ENCODE measurements around the gene MSI2. TPM values are rescaled to one million over a fixed set of nuclear protein-coding genes. Genes with fewer than 3 reads are reported as not detected.

The MSI2 gene
- total and polyA plus RNA-seq, 9 of the 15 experiments (the other 6 are each of a cell fraction or from before 2014, with no cell fraction given): 4.6 to 61.8 (median 42.4) TPM

GRCh38 chr17:57648720-57649119 is 392.4 kb downstream of the MSI2 start:
- ChIA-PET POLR2A (interaction anchor here (0.8 kb wide), 1 partner anchor 23 kb away, joined by 3 read pairs; no protein-coding TSS in a partner anchor), CTCF (ENCODE audit: low intra/inter-chr PET ratio) (no interaction called here)
- Histone ChIP-seq H3K9me3 (replicated peaks; ENCODE audit: control insufficient read depth, insufficient read depth, low read depth, low read length) (no peaks in the 10 kb centered on the region), H3K4me2 (ENCODE audit: insufficient read depth, low read length) (no peak overlapping the region), H4K20me1 (replicated peaks; ENCODE audit: control insufficient read depth, insufficient read depth, low read length) (no peaks in the 10 kb centered on the region; the same call in 1 of the 2 replicates), H3K27me3 (ENCODE audit: control insufficient read depth in 2 of 2, insufficient read depth in 2 of 2, low read length in 2 of 2) (no peaks in the 10 kb centered on the region), H2AFZ (ENCODE audit: low read depth, low read length) (no peak overlapping the region), H3K9ac (ENCODE audit: insufficient read depth in 1 of 2, low read depth in 2 of 2, low read length in 2 of 2) (no peak overlapping the region), H3K4me1 (replicated peaks in 1 of 2; ENCODE audit: control insufficient read depth in 2 of 2, insufficient read depth in 2 of 2, low read length in 2 of 2) (no peaks in the 10 kb centered on the region), H3K9me1 (ENCODE audit: control insufficient read depth, insufficient read depth, low read length) (no peaks in the 10 kb centered on the region), H3K36me3 (ENCODE audit: control insufficient read depth, insufficient read depth, low read length) (no peaks in the 10 kb centered on the region; the same call in 2 of the 3 replicates), H3K4me3 (no peak overlapping the region), H3K27ac (ENCODE audit: extremely low read depth, low read depth, low read length) (no peak overlapping the region), H3K79me2 (ENCODE audit: control insufficient read depth, insufficient read depth, low read length) (no peaks in the 10 kb centered on the region)
- no TSS peak for BruUV-seq (replicated peaks)
- no peak for DNase-seq (ENCODE audit: extremely low read depth in 1 of 4, low spot score in 3 of 4)
- in situ Hi-C loops (cut with MboI): no loop called here
- no peak for ATAC-seq
- no peak for FAIRE-seq
- WGBS (ENCODE audit: insufficient coverage, low coverage, missing lambda C conversion rate): 91% methylated on average over 4 of the region's 5 CpGs
- intact Hi-C loops (cut with micrococcal nuclease): no loop called here
- TF ChIP-seq WHSC1 (IDR thresholded peaks at IDR 0.05; ENCODE audit: low read length) (no peak), MED1 (CRISPR knock-in tag; IDR thresholded peaks at IDR 0.05; ENCODE audit: borderline replicate concordance) (no peak), ZHX1 (conservative IDR thresholded peaks at IDR 0.05; ENCODE audit: low read length) (no peak), CCNT2 (IDR thresholded peaks at IDR 0.05; ENCODE audit: borderline replicate concordance, extremely low read depth, insufficient read length, low read depth, low read length) (no peak), GTF2F1 (IDR thresholded peaks at IDR 0.05; ENCODE audit: low read depth, low read length) (no peak), JUN (IDR thresholded peaks at IDR 0.05; ENCODE audit: borderline replicate concordance, low read depth, low read length) (no peak), JUN (CRISPR knock-in tag; IDR thresholded peaks at IDR 0.05; ENCODE audit: borderline replicate concordance) (no peak), ZFX (CRISPR knock-in tag; IDR thresholded peaks at IDR 0.05) (no peak), NFYB (IDR thresholded peaks at IDR 0.05; ENCODE audit: extremely low read depth, insufficient read length) (no peak), ZNF639 (CRISPR knock-in tag; conservative IDR thresholded peaks at IDR 0.05 in 1 of 2, IDR thresholded peaks at IDR 0.05 in 1 of 2) (no peak), SRSF7 (optimal IDR thresholded peaks at IDR 0.05; ENCODE audit: low read depth, low read length) (no peak), ATF1 (CRISPR knock-in tag; IDR thresholded peaks at IDR 0.05) (no peak), ATF1 (tag; IDR thresholded peaks at IDR 0.05) (no peak), HLTF (IDR thresholded peaks at IDR 0.05) (no peak)
- TF ChIP-seq, protein P1, sequence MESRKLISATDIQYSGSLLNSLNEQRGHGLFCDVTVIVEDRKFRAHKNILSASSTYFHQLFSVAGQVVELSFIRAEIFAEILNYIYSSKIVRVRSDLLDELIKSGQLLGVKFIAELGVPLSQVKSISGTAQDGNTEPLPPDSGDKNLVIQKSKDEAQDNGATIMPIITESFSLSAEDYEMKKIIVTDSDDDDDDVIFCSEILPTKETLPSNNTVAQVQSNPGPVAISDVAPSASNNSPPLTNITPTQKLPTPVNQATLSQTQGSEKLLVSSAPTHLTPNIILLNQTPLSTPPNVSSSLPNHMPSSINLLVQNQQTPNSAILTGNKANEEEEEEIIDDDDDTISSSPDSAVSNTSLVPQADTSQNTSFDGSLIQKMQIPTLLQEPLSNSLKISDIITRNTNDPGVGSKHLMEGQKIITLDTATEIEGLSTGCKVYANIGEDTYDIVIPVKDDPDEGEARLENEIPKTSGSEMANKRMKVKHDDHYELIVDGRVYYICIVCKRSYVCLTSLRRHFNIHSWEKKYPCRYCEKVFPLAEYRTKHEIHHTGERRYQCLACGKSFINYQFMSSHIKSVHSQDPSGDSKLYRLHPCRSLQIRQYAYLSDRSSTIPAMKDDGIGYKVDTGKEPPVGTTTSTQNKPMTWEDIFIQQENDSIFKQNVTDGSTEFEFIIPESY (CRISPR knock-in tag; IDR thresholded peaks at IDR 0.05): no peak
- TF ChIP-seq, protein P2, sequence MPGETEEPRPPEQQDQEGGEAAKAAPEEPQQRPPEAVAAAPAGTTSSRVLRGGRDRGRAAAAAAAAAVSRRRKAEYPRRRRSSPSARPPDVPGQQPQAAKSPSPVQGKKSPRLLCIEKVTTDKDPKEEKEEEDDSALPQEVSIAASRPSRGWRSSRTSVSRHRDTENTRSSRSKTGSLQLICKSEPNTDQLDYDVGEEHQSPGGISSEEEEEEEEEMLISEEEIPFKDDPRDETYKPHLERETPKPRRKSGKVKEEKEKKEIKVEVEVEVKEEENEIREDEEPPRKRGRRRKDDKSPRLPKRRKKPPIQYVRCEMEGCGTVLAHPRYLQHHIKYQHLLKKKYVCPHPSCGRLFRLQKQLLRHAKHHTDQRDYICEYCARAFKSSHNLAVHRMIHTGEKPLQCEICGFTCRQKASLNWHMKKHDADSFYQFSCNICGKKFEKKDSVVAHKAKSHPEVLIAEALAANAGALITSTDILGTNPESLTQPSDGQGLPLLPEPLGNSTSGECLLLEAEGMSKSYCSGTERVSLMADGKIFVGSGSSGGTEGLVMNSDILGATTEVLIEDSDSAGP (CRISPR knock-in tag; IDR thresholded peaks at IDR 0.05): no peak

Data from K562 (cell line).